GM18505 (cell line): ENCODE data around the gene MRPL21.

Experiments used
- ATAC-seq: cut with Tn5 transposase; IDR thresholded peaks from one replicate; pipeline ENCODE4 v1.9.1; 2021; ENCODE audit not compliant: unreplicated experiment
- POLR2A ChIP-seq: IDR thresholded peaks from 4 replicates; pipeline ENCODE4 v1.6.1; 2011; ENCODE audit warnings: borderline replicate concordance; ENCODE audit not compliant: insufficient read depth, insufficient read length; ENCODE audit errors: extremely low read depth

The MRPL21 gene

GRCh38 chr11:68939583-68940555 lies 36.2 kb upstream of the MRPL21 start:
- no peak for ATAC-seq
- no peak for TF ChIP-seq POLR2A

DNA sequence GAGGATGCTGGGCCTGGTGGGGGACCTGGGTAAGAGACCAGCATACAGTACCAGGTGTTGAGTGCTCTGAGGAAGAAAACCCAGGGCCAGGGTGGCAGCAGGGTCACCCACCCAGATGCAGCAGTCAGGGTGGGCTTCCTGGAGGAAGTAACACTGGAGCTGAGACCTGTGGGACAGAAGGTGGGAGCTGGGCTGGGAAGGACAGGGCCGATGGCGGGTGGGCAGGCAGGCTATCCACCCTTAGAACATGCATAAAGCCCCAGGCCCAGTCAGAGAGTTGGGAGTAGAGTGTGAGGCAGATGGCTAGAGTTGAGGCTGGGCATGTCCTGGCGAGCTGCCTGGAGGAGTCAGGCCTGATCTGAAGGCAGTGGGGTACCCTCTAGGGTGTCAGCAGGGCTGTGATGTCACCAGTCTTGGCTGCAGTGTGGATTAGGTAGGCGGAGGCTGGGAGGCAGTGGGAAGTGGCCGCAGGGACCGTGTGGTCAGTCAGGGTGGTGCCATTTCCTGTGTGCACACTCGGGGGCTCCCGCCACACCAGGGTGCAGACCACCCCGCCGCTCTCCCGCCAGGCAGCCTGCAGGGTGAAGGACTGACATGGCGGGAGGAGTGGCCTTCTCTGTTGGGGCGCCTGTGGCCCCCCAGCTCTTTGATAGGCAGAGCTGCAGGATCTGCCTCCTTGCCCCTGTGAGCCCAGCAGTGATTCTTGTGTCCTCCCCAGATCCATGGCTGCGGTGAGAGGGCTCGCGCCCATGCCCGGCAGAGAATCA lies 35.4 kb upstream of the MRPL21 start:
- no peak for ATAC-seq
- TF ChIP-seq POLR2A = no peak

DNA sequence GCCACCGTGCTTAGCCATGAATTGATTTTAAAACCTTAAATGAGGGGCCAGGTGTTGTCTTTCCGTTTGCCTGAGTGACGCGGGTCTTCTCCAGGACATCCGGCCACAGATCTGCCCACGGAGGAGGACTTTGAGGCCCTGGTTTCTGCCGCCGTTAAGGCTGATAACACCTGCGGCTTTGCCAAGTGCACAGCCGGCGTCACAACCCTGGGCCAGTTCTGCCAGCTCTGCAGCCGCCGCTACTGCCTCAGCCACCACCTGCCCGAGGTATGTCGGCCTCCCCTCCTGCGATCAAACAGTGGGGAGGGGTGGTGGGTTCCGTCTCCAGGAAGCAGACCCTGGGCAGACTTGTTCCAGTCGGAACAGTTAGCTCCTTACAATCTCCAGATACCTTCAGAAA lies 34.5 kb upstream of the MRPL21 start:
- no peak for TF ChIP-seq POLR2A
- ATAC-seq = no peak

GRCh38 chr11:68936676-68937620 lies 33.3 kb upstream of the MRPL21 start:
- no peak for TF ChIP-seq POLR2A
- ATAC-seq = no peak

- ATAC-seq = no peak
- TF ChIP-seq POLR2A = no peak
Measured at GRCh38 chr11:68936358-68936636, 32.7 kb upstream of the MRPL21 start.

DNA sequence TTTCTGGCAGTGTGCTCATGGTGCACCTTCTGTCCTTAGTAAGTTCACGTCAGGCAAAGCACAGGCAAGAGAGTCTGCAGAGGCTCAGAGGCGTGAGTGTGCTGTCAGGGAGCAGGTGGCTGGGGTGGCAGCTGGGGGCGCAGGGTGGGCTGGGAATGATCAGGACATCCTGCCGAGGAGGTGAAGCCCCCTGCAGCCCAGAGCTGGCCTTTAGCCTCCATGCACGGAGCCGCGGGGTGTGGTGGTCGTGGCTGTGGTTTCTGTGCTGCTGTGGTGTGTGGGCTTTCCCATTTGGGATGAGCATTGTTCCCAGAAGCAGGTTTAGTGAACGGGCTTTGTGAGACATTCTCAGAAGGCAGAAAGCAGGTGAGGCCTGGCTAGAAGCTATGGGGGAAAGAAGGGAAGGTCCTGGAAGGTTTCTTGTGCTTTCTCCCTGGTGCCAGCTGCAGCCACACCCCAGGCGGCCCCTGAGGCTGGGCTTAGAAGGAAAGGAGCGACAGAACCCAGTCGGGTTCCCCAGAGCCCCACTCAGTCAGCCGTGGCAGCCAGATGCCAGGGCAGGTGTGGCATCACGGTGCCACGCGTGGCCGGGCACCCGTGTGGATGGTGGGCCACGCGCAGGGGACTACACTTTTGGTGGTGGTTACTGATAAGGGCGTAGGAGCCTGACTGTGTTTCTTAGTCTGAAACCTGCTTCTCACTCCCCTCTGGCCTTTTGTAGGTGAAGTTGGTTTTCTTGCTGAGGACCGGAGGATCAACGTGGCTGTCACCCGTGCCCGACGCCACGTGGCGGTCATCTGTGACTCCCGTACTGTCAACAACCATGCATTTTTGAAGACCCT lies 32.1 kb upstream of the MRPL21 start:
- no peak for ATAC-seq

DNA sequence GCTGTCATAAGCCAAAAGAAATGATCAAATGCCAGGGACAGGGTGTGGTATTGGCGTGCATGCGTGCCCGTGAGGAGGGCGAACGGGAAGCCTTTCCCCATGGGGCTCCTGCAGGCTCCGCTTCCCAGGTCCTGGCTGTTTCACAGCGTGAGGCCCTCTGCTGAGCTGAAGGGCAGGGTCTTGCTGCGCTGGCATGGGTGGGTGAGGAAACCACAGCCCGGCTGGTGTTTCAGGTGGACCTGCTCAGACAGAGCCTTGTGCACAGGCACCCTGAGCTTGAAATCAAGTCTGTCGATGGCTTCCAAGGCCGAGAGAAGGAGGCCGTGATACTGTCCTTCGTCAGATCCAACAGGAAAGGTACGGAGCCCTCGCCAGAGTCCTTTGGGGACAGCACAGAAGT lies 31.4 kb upstream of the MRPL21 start:
- ATAC-seq = no peak
- no peak for TF ChIP-seq POLR2A

More for the DNA sequence above, 32.1 kb upstream of the MRPL21 start:
- TF ChIP-seq POLR2A = no peak

- no peak for TF ChIP-seq POLR2A
- no peak for ATAC-seq
Measured at GRCh38 chr11:68934666-68935065, 31.0 kb upstream of the MRPL21 start.

DNA sequence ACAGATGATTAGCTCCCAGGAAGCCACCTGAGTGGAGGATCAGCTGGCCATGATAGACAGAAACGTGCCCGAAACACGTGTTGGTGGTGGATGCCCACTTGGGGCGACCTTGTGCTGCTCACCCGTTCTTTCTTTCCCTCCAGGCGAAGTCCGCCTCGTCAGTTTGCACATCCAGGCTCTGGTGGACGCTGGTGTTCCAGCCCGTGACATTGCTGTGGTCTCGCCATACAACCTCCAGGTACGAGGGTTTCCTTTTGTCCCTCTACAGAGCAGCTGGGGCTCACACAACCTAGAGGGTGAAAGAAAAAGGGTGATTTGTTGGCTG lies 30.7 kb upstream of the MRPL21 start:
- no peak for ATAC-seq
- TF ChIP-seq POLR2A = no peak

DNA sequence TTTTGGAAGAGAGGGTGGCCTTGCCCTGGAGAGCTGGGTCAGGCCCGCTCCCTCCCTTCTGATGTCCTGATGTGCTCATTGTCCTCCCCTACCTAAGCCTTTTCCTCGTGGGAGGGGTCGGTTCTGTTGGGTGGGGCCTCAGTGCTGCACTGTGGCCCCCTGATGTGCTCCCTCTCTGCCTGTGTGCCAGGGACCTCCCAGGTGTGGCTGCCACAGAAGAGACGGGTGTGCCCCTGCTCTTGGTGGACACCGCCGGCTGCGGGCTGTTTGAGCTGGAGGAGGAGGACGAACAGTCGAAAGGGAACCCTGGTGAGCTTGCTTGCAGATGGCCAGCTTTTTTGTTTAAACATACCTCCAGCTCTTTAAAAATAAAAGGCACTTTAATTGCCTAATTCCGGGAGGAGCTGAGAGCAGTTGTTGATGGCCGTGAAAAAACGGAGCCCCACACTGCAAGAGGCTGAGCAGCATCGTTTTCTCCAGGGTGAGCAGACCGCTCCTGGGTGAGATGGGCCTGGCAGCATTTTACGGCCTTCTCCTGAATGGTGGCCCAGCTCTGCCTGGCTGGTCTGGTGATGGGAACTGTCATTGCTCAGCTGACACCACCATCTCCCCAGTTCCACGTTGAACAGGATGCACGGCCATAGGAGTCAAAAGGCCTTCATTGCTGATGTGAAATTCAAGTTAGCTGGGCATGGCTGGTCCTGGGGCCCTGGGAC lies 30.1 kb upstream of the MRPL21 start:
- TF ChIP-seq POLR2A = no peak
- no peak for ATAC-seq

DNA sequence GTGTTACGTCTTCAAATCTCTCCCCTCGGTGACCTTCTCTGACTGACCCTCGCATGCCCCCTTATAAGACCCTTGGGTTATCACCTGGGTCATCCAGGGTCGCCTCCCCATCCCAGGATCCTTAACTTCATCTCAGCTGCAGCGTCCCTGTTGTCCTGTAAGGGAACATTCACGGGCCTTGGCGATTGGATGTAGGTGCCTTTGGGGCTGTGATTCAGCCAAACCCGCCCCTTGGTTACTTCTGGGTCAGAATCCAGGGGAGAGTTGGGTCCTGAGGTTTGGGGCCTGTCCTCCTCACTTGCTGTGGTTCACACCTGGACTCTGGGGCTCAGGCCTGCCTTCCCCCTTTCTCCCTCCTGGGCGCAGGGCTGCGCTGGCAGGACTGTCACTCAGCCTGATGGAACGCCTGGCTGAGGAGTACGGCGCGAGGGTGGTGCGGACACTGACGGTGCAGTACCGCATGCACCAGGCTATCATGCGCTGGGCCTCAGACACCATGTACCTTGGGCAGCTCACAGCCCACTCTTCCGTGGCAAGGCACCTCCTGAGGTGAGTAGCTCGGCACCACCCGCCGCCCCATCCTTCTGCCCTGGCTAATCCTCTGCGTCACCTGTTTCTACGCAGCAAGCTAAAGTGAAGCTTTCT lies 29.4 kb upstream of the MRPL21 start:
- no peak for ATAC-seq
- TF ChIP-seq POLR2A = no peak

GRCh38 chr11:68932358-68932757 lies 28.7 kb upstream of the MRPL21 start:
- no peak for ATAC-seq
- no peak for TF ChIP-seq POLR2A

GRCh38 chr11:68931911-68932310 lies 28.3 kb upstream of the MRPL21 start:
- TF ChIP-seq POLR2A = no peak
- ATAC-seq = no peak
